Stimulated activated CD8-positive, alpha-beta memory T cell treated with anti-CD3 and anti-CD28 coated beads, Interleukin-4, amount 100 ng/mL, for 48 hours (primary cell): ENCODE measurements around the gene NUP42.
"Not testable (repeated sequence)": the region's sequence is repeated elsewhere in the genome, so short reads cannot be mapped to it uniquely, and the experiment has no call there.

ENCODE experiments used
- DNase-seq: peaks from one replicate; pipeline ENCODE4 v3.0.0-alpha.2; 2020

The NUP42 gene

DNA sequence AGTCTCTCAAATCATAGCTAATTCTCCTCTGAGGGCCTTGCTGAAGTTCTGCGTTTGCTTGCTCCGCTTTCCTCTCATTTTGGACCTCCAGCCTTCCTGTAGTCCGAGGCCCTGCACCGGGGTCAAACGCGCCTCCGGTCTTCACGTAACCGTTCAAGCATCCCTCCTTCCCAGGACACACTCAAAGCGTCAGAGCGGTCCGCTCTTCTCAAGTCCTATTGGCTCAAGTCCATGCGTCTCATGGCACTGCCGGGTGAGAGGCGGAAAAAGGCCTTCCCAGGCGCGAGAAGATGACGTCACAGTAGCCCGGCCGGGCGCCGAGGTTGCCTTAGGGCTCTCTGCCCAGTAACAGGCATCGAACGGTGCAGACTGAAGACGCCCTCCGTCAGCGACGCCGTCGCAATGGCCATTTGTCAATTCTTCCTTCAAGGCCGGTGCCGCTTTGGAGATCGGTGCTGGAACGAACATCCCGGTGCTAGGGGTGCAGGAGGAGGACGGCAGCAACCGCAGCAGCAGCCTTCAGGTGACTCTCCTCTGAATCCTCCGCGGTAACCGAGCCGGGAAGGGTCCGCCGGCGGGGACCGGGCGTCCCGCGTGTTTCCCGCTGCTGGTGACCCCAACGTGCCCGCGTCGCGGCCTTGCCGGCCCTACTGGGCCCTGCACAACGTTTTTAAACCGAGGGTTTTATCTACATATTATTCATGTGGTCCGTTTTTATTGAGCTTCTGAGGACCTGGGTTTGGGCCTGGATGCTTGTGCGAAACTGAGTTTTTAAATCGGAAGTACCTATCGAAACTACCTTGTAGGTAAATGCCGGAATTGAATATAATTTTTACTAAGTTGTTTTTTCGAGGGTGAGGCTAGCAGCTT is at the start of gene NUP42:
TSS of gene NUP42 (plus strand) at position 365 of the 870 bp plus-strand sequence. CDS start at position 403, 38 bp downstream.
- peak; percentile 98 for DNase-seq

GRCh38 chr7:23133797-23134196 is 48.1 kb upstream of the NUP42 start:
- DNase-seq: no peak

GRCh38 chr7:23135755-23136154 is 46.1 kb upstream of the NUP42 start:
- no peak for DNase-seq

- DNase-seq: no peak
Observed at GRCh38 chr7:23136216-23136615, 45.6 kb upstream of the NUP42 start.

DNA sequence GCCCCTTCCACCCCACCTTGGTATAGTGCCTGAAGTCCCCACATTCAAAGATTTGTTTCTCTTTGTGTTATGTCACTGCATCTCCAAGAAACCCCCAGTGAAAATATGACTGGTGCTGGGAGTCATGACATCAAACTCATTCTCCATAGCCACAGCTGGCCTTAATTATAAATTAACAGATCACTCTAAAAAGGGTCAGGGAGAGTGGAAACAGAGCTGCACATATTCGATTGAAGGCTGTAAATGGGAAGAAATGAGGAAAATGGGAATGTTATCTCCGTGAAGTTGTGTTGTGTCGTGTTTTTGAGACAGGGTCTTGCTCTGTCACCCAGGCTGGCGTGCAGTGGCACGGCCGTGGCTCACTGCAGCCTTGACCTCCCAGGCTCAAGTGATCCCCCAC is 24.2 kb upstream of the NUP42 start:
- DNase-seq: no peak

DNA sequence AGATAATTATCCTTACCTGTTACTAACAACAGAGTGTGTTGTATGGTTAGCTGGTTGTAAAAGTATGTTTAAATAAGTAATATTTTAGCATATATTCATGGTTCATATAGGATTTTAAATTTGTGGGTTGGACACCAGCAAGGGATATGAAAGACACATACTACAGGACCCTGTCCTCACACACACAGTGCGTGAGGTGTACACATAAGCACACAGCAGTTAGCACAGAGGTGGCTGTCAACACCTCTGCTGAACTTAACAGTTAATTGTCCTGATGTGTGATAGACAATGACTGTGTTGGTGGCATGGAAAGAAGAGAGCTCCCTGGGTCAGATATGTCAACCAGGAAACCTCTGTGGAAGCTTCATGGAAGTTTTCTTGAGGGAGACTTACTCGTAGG is 23.3 kb upstream of the NUP42 start:
- no peak for DNase-seq

DNA sequence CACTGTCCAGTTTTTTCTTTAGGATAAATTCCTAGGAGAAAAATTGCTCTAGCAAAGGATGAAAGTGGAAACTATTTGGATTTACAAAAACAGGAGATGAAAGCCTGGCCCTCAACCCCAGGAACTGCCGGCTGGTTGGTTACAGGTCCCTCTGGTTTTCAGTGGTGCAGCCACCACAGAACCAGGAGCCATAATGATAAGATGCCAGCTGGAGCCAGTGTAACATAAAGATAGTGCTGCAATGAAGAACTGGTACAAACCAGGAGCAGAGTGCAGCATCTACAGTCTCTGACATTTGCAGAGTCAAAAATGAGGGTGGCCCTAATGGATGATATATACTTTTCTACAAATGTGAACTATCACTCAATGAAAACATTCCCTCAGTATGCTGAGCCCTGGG is 20.4 kb upstream of the NUP42 start:
- no peak for DNase-seq

DNA sequence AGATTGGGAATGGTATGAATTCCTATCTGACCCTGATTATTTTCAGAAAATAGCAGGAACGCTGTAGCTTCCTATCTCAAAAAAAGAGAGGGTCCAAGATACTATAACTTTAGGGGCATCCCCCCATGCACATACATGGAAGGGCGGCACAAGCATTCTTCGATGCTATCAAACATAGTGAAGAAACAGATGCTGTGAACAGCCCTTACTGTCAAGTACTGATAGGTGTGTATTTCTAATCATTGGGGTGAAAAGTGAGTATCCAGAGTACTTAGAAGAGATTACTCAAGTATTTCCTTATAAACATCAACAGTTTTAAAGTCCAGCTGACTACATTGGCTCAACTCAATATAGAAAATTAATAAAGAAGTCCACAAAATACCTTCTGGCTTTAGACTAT is 17.0 kb upstream of the NUP42 start:
- no peak for DNase-seq

DNA sequence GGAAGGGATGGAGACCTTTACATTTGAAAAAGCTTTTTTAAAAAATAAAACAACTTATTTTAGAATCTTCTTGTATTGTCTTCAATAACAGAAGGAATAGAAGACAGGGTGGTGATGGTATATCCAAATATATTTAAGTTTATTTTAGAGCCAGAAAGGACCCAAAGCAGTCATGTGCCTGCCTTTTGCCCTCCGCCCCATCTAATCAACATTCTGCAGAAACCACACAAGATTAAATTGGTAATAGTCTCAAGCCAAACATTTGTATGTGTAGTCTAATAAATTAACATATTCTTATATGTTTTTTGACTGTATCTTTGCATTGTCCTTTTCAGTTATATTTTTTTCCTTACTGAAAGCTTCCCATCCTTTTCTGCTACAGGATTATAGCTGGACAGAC is 16.5 kb upstream of the NUP42 start:
- DNase-seq: no peak

DNA sequence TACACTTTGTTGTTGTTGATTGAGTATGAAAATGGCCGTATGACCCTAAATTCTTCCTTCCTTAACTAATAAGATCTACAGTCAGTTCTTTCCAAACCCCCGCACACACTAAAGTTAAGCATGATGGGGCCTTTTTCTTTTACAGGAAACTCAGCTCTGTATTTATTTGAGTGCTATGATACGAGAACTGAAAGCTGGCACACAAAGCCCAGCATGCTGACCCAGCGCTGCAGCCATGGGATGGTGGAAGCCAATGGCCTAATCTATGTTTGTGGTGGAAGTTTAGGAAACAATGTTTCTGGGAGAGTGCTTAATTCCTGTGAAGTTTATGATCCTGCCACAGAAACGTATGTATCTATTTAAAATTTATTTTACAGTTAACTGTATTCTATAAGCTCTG is 14.2 kb upstream of the NUP42 start:
- DNase-seq: no peak

GRCh38 chr7:23168111-23168885 is 13.6 kb upstream of the NUP42 start:
- no peak for DNase-seq

DNA sequence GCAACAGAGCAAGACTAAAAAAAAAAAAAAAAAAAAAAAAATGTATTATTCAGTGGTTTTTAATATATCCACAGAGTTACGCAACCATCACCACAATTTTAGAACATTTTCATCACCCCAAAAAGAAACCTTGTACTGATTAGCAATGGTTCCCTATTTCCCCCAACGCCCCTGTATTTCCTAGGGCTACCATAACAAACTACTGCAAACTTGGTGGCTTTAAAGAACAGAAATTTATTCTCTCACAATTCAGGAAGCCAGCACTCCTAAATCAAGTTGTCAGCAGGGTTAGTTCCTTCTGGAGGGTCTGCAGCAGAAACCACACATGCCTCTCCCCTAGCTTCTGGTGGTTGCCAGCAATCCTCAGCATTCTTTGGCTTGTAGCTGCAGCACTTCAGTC is 5.9 kb upstream of the NUP42 start:
- no peak for DNase-seq

DNA sequence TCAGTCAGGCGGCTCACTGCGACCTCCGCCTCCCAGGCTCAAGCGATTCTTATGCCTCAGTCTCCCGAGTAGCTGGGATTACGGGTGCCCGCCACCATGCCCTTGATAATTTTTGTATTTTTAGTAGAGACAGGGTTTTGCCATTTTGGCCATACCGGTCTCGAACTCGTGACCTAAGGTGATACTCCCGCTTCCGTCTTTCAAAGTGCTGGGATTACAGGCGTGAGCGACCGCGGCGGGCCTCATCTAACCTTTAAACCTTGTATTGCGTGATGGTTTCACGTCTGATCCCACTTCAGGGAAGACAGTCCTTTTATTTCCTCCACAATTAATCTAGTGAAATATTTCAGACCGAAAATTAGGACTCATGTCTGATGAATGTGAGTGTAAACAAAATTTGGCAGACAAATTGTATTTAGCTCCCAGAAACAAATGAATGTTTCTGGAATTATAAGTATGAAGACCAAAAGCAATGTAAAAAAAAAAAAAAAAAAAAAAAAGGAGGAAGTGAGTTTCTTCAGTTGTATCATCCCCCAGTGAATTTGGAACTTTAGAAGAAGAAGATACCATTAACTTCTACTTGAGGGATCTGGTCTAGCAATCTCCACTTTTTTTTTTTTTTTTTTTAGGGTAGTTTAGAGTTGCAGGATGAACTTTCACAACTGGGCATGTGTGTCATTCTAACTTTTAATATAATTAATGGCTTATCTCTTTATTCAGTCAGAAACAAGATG is 1.6 kb downstream of the NUP42 start:
- no peak for DNase-seq

- no peak for DNase-seq
Observed at GRCh38 chr7:23184291-23184690, 2.4 kb downstream of the NUP42 start.

DNA sequence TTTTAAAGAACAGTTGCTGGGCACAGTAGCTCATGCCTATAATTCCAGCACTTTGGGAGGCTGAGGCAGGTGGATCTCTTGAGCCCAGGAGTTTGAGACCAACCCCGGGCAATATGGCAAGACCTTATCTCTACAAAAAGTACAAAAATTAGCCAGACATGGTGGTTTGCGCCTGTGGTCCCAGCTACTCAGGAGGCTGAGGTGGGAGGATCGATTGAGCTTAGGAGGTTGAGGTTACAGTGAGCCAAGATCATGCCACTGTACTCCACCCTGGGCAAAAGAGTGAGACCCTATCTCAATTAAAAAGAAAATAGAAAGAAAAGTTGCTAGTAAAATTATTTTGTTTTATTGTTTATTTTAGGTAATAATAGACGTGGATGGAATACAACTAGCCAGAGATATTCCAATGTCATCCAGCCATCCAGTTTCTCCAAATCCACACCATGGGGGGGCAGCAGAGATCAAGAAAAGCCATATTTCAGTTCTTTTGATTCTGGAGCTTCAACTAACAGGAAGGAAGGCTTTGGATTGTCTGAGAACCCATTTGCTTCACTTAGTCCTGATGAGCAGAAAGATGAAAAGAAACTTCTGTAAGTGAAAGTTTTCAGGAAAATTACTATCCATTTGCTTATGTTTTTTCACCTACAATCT is 3.0 kb downstream of the NUP42 start:
- no peak for DNase-seq

DNA sequence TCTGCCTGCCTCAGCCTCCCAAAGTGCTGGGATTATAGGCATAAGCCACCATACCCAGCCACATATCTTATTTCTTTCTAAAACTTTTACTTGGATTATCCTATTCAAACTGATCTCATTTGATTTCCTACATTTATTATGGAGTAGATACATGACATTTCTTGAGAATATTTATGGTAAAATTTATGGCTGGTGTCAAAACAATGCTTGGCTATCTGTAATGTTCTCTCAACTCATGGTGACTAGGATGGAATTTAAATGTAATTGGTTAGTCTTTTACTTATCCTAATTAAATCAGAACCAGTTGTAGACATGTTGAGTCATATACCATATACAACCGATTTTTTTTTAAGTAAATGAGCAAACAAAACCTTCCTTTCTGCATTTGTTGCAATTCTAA is 4.1 kb downstream of the NUP42 start:
- no peak for DNase-seq

DNA sequence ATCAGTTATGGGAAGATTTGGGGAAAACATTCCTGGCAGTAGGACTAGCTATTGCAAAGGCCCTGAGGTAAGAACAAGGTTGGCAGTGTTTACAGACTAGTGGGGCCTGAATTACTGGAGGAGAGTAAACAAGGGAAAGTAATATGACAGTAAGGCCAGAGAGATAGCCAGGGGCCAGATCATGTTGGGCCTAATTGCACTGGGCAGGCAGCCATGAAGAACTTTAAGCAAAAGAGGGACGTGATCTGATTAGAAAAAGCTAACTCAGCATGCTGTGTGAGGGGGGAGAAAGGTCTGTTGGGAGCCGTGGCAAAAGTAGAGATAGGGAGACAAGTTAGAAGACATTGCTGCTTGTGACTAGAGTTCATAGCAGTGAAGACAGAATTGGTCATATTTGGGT is 9.2 kb downstream of the NUP42 start:
- no peak for DNase-seq

GRCh38 chr7:23193650-23194227 is 11.9 kb downstream of the NUP42 start:
- DNase-seq: not testable (repeated sequence)

- DNase-seq: no peak
Observed at GRCh38 chr7:23196306-23196705, 14.5 kb downstream of the NUP42 start.

GRCh38 chr7:23197745-23198144 is 15.9 kb downstream of the NUP42 start:
- DNase-seq: not testable (repeated sequence)

DNA sequence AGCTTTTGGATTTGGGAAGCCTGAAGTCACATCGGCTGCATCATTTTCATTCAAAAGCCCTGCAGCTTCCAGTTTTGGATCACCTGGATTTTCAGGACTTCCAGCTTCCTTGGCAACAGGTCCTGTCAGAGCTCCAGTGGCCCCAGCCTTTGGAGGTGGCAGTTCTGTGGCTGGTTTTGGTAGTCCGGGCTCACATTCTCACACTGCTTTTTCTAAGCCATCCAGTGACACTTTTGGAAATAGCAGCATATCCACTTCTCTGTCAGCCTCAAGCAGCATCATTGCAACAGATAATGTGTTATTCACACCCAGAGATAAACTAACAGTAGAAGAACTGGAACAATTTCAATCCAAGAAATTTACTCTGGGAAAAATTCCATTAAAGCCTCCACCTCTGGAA is 18.5 kb downstream of the NUP42 start:
- no peak for DNase-seq

GRCh38 chr7:23204241-23204640 is 22.4 kb downstream of the NUP42 start:
- no peak for DNase-seq

DNA sequence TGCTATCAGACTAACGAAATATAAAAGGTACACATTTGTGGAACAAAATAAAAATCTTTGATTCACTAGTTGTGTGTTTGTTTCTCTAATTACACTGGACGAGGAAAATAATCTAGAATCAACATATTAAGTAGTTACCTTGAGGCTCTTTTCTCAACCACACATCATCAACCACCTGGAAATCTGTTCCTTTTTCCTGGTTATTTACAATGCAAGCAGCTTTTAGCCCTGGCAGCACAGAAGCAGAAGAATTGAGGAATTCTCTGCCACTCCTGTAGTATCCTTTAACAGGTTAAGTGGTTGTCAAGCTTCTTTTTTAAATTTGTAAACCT is 23.7 kb downstream of the NUP42 start:
- no peak for DNase-seq
